ENCODE results near the gene TTC27.

TTC27 gene

DNA sequence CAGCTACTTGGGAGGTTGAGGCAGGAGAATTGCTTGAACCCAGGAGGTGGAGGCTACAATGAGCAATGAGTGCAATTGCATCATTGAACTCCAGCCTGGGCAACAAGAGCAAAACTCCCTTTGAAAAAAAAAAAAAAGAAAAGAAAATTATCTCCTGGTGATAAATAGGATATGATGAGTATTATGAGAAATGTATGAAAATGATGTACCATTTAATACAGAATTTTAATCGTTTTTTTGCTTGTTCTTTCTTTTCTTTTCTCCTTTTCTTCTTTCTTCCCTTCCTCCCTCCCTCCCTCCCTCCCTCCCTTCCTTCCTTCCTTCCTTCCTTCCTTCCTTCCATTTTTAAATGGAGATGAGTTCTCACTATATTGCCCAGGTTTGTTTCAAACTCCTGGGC lies 40.4 kb downstream of the TTC27 start:
- no peak for DNase-seq (ENCODE audit: low read depth in 2 of 2)

DNA sequence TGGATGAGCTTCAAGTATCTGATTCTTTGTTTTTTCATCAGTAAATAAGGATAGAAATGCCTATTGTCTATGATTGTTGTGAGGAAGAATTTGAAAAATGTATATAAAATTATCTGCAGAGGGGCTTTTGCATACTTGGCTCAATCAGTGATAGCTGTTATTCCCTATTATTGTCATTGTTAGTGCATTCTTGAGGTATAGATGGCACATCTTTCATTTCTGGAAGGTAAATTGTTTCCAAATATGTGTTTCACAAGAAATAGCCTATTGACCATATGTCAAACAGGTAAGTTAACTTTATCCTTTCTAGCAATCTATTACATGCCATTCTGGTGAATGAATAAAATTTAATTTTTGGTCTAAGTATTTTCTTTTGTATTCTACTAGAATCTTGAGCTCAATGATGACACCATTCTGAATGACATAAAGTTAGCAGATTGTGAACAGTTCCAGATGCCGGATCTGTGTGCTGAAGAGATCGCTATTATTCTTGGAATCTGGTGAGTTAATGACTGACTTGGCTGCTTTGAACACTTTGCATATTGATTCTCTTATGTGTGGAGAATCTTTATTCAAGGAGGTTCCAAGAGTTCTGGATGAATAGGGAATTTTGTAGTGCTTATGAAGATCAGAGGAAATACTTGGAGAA lies 44.2 kb downstream of the TTC27 start:
- DNase-seq (ENCODE audit: low read depth in 2 of 2), result no peak

- DNase-seq (ENCODE audit: low read depth in 2 of 2), result no peak
Observed at GRCh38 chr2:32678825-32679224, 51.0 kb downstream of the TTC27 start.

GRCh38 chr2:32680942-32681341 lies 53.1 kb downstream of the TTC27 start:
- no peak for DNase-seq (ENCODE audit: low read depth in 2 of 2)

GRCh38 chr2:32683520-32684086 lies 55.8 kb downstream of the TTC27 start:
- no peak for DNase-seq (ENCODE audit: low read depth in 2 of 2)

DNA sequence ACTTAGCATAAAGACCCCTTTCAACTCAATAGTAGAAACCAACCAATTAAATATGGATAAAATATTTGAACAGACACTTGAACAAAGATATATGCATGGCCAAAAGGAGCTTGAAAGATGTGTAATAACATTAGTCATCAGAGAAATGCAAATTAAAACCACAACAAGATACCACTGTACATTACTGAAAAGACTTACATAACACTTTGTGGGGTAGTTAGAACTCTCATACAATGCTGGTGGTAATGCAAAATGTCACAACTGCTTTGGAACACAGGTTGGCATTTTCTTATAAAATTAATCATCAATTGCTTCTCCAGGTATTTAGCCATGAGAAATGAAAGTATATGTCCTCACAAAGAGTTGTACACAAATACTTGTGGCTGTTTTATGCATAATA lies 60.7 kb downstream of the TTC27 start:
- no peak for DNase-seq (ENCODE audit: low read depth in 2 of 2)

GRCh38 chr2:32691678-32692077 lies 63.8 kb downstream of the TTC27 start:
- DNase-seq (ENCODE audit: low read depth in 2 of 2), result no peak

DNA sequence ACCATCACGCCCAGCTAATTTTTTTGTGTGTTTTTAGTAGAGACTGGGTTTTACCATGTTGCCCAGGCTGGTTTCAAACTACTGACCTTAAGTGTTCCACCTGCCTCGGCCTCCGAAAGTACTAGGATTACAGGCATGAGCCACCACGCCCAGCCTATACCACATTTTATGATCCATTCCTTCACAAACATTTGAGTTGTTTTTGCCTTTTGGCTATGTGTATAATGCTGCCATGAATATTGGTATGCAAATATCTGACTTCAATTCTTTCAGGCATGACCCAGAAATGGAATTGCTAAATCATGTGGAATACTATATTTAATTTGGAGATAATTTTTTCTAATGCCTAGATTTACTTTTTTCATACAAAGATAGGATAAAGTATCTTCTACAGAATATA lies 68.6 kb downstream of the TTC27 start:
- DNase-seq (ENCODE audit: low read depth in 2 of 2), result no peak

- DNase-seq (ENCODE audit: low read depth in 2 of 2), result no peak
Observed at GRCh38 chr2:32697156-32697555, 69.3 kb downstream of the TTC27 start.

DNA sequence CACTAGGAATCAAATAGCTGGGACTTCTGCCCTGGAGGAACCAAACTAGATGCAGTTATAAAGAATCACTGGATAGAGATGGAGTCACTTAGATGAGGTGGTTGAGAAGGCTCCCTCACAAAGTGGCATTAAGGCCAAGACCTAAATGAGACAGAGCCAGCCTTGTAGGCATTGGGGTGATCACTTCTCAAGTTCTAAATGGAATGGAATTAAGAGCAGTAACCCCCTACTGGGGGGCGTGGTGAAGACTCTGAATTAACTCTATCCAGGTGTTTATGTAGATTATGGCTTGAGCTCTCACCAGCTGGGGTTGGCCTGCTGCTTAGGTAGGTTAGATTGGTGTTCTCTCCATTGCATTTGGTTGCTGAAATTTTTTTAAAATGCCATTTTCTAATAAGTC lies 71.3 kb downstream of the TTC27 start:
- DNase-seq (ENCODE audit: low read depth in 2 of 2), result no peak

- DNase-seq (ENCODE audit: low read depth in 2 of 2), result no peak
Observed at GRCh38 chr2:32701806-32702205, 74.0 kb downstream of the TTC27 start.

DNA sequence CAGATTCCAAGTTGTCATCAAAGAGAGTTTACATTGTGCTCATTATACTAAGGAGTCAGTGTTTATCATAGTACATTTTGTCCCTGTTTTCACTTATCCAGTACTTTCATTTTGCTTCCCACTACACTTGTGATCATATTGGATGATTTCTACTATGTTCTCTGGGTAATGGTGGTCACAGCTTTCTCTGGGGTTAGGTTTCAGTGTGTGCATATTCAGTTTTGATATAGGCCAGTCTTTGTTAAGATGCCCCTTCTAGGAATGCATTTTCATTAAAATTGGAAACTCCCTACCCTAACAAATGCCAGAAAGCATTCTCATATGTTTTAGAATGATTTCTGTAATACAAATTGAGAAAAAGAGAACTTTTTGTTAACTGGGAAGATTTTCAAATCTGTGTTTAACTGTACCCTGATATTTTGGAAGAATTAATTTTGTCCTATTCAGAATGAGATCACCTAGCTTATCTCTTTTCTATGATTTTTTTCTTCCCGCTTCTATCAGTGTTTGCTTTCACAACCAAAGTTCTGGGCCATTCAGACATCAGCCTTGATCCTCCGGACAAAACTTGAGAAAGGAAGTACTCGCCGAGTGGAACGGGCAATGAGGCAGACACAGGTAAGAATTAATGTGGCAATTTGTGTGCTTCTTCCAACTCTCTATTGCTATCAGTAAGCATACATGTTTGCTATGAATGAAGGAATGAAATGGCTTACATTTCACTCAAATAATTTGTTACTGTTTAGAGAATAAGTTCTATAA lies 74.6 kb downstream of the TTC27 start:
- DNase-seq (ENCODE audit: low read depth in 2 of 2), result no peak

DNA sequence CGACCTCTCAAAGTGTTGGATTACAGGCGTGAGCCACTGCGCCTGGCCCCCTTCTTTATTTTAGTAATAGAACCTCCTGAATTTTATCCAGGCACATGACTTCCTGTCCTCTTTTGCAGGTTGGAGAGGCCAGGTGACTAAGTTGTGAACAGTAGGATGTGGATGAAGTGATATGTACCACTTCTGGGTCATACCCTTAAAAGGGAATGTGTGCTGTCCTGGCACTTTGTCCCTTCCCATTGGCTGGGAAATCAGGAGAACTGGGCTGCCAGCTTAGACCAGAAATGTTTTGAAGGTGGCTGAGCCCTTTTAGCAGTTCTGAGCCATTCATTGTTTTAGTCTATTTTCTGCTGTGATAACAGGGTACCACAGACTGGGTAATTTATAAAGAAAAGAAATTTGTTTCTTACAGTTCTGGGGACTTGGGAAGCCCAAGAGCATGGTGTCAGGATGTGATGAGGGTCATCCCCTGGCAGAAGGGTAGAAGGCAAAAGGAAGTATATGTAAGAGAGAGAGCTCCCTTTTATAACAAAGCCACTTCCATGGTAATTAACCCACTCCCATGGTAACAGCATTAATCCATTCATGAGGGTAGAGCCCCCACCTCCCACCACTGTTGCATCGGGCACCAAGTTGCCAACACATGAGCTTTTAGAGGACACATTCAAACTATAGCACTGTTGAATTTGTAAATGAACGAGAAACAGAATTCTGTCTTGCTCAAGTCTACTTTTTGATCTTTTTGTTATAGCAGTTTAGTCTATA lies 79.1 kb downstream of the TTC27 start:
- DNase-seq (ENCODE audit: low read depth in 2 of 2), result no peak

- no peak for DNase-seq (ENCODE audit: low read depth in 2 of 2)
Observed at GRCh38 chr2:32711219-32711618, 83.4 kb downstream of the TTC27 start.

GRCh38 chr2:32711908-32712501 lies 84.2 kb downstream of the TTC27 start:
- DNase-seq (ENCODE audit: low read depth in 2 of 2), result no peak

DNA sequence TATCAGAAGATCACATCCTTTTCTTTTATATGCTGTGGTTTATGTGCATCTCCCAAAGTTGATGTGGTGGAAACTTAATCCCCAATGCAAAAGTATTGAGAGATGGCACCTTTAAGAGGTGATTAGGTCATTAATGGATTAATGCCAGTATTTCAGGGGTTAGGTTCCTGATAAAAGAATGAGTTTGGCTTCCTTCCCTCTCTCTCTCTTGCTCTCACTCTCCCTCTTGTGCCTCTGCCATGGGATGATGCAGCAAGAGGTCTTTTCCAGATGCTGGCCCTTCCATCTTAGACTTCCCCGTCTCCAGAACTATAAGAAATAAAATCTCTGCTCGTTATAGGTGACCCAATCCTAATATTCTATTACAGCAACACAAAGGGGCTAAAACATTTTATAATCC lies 85.0 kb downstream of the TTC27 start:
- no peak for DNase-seq (ENCODE audit: low read depth in 2 of 2)

GRCh38 chr2:32714521-32714920 lies 86.7 kb downstream of the TTC27 start:
- no peak for DNase-seq (ENCODE audit: low read depth in 2 of 2)

DNA sequence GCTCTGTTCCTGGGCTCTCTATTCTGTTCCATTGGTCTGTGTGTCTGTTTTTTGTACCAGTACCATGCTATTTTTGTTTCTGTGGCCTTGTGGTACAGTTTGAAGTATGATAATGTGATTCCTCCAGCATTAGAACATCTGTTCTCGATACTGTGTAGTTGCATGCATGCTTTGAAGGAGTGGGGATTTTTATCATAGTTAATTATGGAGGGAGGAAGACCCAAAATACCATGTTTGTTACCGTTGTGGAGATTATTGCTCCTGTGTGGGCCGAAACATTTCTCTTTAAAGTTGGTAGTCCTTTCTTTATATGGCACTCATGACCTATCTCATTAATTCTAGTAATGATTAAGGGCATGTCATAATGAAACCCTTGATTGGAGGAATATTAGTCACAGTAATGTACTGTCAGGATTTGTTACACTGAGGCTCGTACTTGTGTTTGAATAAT lies 87.6 kb downstream of the TTC27 start:
- DNase-seq (ENCODE audit: low read depth in 2 of 2), result no peak

GRCh38 chr2:32715981-32716380 lies 88.1 kb downstream of the TTC27 start:
- DNase-seq (ENCODE audit: low read depth in 2 of 2), result no peak

DNA sequence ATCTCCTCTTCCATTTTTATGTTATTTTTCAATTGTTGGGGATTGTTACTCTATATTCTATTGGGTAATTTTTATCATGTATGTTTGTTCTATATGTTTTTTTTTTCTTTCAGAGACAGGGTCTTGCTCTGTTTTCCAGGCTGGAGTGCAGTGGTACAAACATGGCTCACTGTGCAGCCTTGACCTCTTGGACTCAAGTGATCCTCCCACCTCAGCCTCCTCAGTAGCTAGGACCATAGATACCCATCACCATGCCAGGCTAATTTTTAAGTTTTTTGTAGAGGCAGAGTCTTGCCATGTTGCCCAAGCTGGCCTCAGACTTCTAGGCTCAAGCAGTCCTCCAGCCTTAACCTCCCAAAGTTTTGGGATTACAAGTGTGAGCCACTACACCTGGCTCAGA lies 88.7 kb downstream of the TTC27 start:
- no peak for DNase-seq (ENCODE audit: low read depth in 2 of 2)

DNA sequence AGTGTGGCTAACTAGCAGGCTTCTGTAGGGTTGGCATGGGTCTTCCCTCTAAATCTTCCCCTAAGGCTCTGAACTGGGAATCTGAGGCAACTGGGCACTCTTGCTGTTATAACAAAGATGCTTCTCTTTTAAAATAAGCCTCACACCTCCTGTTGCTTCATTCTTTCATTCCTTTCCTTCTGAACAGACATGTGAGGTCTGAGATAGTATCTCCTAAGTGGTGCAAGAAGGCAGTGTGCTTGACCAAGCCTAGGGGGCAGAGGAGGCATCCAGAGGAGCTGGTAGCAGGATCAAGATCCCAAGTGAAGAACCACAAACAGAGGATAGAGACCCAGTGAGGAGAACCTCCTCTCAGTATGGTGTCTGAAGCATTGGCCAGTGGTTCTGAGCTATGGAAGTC lies 90.9 kb downstream of the TTC27 start:
- DNase-seq (ENCODE audit: low read depth in 2 of 2), result no peak

DNA sequence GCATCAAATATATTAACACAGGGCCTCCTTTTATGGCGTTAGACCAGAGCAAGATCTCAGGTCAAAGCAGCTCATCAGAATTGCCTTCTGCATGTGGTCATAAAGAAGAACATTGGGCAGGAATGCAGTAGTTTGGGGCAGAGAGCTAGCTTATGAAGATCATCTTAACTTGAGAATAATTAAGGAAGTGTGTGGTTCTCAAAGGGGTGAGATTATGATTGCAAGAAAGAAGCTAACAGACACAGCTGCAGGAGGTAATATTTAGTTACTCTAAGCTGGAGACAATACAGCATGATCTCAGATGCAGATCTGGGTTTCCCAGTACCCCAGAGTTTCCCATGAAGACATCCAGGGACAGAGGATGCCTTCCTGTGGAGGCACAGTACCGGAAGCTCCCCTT lies 91.6 kb downstream of the TTC27 start:
- no peak for DNase-seq (ENCODE audit: low read depth in 2 of 2)

Measured in stimulated activated CD8-positive, alpha-beta memory T cell treated with anti-CD3 and anti-CD28 coated beads, Interleukin-7, amount 100 ng/mL, for 1 hour (primary cell).